GM15510 (cell line): ENCODE results near the gene DCAF7.

Experiments
- POLR2A ChIP-seq: IDR thresholded peaks from 3 replicates; pipeline ENCODE4 v1.6.1; 2011; ENCODE audit warnings: borderline replicate concordance; ENCODE audit not compliant: insufficient read length; ENCODE audit errors: extremely low read depth

The DCAF7 gene

GRCh38 chr17:63549946-63550816, at the start of gene DCAF7:
DCAF7 (plus strand) TSS chr17:63550477; CDS start chr17:63550678, 201 bp downstream.
- peak; percentile 73 for TF ChIP-seq POLR2A

DNA sequence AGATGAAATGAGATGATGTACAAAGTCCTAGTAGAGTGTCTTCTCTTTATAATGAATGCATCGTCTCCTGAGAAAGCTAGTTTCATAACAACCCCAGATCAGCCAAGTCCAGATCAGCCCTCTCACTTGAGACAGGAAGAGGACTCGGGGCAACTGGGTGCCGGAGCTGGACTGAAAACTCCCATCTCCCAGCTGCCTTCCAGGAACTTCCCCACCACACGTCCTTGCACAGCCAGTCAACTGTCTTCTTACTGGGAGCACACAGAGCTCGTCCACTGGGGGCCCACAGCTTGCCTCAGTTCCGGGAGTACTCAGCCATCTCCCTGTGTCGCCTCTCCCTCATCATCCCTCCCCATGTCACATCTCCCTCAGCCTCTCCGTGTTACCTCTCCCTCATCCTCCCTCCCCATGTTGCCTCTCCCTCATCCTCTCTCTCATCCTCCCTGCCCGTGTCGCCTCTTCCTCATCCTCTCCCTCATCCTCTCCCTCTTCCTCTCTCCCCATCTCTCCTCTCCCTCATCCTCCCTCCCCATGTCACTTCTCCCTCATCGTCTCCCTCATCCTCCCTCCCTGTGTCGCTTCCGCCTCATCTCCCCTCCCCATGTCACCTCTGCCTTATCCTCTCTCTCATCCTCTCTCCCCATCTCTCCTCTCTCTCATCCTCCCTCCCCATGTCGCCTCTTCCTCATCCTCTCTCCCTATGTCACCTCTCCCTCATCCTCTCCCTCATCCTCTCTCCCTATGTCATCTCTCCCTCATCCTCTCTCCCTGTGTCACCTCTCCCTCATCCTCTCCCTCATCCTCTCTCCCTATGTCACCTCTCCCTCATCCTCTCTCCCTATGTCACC, 49.5 kb upstream of the DCAF7 start:
- TF ChIP-seq POLR2A, result no peak

DNA sequence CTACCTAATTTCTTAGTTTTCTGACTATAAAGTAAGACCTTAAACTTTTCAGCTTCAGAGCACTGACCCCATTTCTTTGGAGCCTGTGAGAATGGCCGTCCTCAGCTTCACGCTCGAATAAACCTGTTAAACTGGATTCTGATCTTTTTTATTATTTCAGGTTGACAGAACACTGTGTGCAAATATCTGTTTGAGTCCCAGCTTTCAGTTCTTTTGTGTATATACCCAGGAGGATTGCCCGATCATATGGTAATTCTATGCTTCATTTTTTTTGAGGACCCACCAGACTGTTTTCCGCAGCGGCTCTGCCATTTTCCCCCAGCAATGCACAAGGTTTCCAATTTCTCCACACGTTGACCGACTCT, 47.0 kb upstream of the DCAF7 start:
- TF ChIP-seq POLR2A, result no peak

DNA sequence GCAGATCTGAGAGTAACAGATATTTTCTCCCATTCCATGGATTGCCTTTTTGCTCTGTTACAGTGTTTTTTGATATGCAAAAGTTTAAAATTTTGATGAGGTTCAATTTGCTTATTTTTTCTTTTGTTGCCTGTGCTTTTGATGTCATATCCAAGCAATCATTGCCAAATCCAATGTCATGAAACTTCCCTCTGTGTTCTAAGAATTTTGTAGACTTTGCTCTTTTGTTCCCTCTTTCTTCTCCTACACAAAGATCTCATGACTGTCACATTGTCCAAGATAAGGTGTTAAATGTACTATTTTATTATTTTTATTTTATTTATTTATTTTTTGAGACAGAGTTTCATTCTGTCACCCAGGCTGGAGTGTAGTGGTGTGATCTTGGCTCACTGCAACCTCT, 46.0 kb upstream of the DCAF7 start:
- TF ChIP-seq POLR2A, result no peak

GRCh38 chr17:63505341-63505740, 44.9 kb upstream of the DCAF7 start:
- TF ChIP-seq POLR2A, result no peak

- TF ChIP-seq POLR2A, result no peak
Measured at GRCh38 chr17:63506627-63507026, 43.6 kb upstream of the DCAF7 start.

DNA sequence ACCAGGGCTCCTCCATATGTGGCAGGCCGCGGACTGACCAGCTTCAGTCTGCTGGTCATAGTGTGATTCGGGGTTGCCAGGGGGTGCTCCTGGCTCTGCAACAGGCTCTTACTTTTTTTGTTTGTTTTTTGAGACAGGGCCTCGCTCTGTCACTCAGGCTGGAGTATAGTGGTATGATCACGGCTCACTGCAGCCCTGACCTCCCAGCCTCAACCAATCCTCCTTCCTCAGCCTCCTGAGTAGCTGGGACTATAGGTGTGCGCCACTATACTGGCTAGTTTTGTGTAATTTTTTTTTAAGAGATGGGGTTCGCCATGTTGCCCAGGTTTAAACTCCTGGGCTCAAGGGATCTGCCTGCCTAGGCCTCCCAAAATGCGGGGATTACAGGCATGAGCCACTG, 38.9 kb upstream of the DCAF7 start:
- no peak for TF ChIP-seq POLR2A

GRCh38 chr17:63512388-63512787, 37.9 kb upstream of the DCAF7 start:
- no peak for TF ChIP-seq POLR2A

DNA sequence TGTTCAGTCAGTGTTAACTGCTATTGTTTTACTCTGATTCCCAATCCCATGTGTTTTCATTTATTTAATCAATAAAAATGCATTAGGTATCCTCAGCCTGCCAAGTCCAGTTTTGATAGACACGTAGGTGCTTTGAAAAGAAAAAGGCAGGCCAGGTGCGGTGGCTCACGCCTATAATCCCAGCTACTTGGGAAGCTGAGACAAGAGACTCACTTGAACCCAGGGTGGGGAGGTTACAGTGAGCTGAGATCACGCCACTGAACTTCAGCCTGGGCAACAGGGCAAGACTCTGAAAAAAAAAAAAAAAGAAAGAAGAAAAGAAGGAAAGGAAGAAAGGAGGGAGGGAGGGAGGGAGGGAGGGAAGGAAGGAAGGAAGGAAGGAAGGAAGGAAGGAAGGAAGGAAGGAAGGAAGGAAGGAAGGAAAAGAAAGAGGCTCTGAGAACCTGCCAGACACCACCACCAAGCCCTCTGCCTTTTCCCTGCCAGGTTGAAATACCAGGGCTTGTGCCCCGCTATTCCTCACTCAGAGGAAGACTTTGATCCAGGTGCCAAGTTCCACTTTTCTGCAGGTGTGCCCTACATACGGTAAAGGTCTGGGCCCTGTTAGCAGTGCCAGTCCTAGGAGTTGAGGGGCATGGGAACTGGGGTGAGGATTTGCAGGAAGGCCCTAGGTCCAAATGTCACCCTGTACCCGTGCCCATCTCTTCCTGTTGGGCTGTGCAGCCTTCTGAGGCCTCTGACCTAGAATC, 37.2 kb upstream of the DCAF7 start:
- TF ChIP-seq POLR2A, result no peak

- TF ChIP-seq POLR2A, result no peak
Measured at GRCh38 chr17:63514477-63514876, 35.8 kb upstream of the DCAF7 start.

- TF ChIP-seq POLR2A, result no peak
Measured at GRCh38 chr17:63514974-63515373, 35.3 kb upstream of the DCAF7 start.

DNA sequence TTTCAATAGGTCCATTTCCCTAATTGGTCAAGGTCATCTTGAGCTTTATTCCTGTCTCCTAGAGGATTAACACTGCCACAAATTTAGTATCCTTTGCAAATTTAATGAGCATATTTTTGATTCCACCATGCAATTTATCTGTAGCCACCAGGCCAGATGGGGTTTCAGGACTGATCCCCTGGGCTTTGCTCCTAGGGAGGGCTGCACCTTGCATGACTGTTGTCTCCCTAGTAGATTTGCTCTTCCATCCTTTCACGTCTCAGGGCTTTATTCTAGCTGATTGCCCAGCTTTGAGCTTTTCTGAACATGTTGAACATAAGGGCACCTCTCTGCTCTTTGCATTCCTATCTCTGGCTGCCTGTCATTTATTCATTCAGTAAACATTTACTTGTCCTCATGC, 34.9 kb upstream of the DCAF7 start:
- TF ChIP-seq POLR2A, result no peak

DNA sequence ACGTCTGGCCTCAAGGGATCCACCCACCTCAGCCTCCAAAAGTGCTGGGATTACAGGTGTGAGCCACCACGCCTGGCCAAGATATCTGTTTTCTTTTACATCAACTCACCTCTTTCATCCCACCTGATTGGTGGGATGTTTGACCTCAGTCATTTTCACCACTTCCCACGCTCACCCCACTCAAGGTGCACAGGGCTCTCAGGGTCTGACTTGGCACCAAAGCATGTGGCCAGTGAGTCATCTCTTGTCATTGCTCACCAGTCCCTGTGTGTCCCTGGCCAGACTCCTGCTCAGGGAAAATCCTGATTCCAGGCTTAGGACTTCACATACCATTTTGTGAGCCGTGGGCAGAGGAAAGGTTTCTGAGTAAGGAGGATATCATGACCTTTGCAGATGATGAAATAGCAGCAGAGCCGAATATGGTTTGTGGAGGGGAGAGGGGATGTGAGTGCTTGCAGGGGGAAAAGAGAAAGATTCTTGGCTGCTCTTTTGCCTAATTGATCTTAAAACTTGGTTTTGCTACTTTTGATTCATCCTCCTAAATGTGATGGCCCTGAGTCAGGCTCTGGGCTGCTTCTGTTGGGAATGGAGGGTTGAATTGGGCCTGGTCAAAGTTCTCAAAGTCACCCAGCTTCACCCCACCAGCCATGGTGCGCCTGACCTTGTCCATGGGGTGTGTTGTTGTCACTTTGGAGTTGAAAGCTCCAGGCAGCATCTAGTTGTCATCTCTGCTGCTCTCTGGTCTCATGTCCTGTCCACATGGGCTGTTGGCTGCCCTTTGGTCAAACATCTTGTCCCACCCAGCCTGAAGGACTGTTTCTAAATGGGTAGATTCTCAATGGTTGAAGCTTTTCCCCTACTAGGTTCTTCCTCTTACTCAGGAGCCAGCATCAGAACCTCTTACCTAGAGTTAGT, 33.1 kb upstream of the DCAF7 start:
- no peak for TF ChIP-seq POLR2A
